ENCODE results near the gene JKAMP. TPM values are rescaled to one million over a fixed set of nuclear protein-coding genes. Genes with fewer than 3 reads are reported as not detected.

JKAMP gene
- total and polyA plus RNA-seq, 8 donors, result 11.7 to 120 (median 42.9) TPM

DNA sequence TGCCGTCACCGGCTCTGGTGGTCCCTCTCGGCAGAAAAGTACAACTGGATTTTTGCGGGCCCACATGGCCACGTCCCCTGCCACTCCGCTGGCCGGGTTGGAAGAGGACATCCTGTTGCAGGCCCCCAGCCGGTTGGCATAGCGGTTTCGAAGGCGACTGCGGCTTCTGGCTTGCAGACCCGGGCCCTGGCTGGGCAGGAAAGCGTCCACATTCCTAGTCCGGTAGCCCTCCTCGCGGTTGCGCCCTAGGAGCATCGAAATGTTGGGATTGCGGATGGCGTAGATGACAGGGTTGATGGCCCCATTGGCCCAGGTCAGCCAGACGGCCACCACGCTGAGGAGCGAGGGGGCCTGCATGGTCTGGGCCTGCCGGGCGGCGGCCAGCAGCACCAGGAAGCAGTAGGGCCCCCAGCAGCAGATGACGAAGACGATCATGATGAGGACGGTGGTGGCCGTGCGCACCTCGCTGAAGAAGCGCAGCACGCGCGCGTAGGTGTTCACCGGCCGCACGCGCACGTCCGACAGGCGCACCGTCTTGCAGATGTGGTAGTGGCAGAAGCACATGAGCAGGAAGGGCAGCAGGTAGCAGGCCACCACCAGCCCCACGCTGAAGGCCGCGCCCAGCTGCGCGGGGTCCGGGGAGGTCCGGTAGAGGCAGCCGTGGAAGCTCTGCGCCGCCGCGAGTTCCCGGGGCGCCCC, 20.4 kb upstream of the JKAMP start:
- 19 to 42% (median 30%) methylated on average over 27 to 60 of the region's 60 CpGs for WGBS, 5 donors
- TF ChIP-seq POLR2A (IDR thresholded peaks at IDR 0.05), result no peak
- TF ChIP-seq POLR2AphosphoS5 (IDR thresholded peaks at IDR 0.05), result no peak
- no peak for TF ChIP-seq EP300 (IDR thresholded peaks at IDR 0.05)
- TF ChIP-seq, protein P1, sequence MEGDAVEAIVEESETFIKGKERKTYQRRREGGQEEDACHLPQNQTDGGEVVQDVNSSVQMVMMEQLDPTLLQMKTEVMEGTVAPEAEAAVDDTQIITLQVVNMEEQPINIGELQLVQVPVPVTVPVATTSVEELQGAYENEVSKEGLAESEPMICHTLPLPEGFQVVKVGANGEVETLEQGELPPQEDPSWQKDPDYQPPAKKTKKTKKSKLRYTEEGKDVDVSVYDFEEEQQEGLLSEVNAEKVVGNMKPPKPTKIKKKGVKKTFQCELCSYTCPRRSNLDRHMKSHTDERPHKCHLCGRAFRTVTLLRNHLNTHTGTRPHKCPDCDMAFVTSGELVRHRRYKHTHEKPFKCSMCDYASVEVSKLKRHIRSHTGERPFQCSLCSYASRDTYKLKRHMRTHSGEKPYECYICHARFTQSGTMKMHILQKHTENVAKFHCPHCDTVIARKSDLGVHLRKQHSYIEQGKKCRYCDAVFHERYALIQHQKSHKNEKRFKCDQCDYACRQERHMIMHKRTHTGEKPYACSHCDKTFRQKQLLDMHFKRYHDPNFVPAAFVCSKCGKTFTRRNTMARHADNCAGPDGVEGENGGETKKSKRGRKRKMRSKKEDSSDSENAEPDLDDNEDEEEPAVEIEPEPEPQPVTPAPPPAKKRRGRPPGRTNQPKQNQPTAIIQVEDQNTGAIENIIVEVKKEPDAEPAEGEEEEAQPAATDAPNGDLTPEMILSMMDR (IDR thresholded peaks at IDR 0.05), result no peak
- intact Hi-C loops (cut with DNase I; ENCODE audit: low total_unique reads), result no loop called here
- Histone ChIP-seq H3K27ac (peak overlapping the region; percentile 64 to 84 (median 73)), H3K4me3 (peak overlapping the region; percentile 55 to 71 (median 67)), H3K4me1 (peaks cover 7 to 20% (median 14%) of the 10 kb centered on the region in 4 donors), H3K36me3 (no peaks in the 10 kb centered on the region), H3K27me3 (peaks cover 0 to 12% (median 9%) of the 10 kb centered on the region in 3 donors), H3K9me3 (no peaks in the 10 kb centered on the region)
- peak in 1 of 2 donors; percentile 63 for DNase-seq

DNA sequence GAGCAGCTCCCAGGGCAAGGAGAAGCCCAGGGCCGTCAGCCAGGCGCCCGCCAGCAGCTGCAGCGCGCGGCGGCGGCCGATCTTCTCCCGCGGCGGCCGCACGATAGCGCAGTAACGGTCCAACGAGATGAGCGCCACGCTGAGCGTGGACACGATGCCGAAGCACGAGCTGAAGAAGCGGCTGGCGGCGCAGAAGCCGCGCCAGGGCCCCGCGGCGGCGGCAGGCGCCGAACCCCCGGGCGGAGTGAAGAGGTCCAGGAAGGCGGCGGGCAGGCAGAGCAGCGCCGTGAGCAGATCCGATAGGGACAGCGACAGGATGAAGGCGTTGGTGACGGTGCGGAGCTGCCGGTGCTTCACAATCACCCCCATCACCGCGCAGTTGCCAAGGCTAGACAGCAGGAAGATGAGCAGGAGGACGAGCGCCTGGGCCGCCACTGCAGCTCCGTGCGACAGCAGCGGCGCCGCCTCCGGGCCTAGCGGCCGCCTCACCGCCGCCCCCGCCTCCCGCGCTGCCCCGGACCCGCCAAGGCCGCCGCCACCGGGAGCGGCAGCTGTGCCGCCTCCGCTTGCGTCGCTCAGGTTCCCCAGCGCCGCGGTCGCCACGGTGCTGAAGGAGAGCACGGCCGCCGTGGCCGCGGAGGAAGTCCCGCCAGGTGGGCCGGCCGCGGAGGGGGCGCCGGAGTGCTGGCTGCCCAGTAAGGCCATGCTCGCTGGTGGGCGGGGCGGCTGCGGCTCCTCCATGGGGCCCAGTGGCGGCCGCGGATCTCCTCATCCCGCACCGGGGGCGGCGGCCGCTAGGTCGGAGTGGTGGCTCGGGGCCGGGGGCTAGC, 19.6 kb upstream of the JKAMP start:
- Histone ChIP-seq H3K27me3 (peaks cover 0 to 12% (median 9%) of the 10 kb centered on the region in 3 donors), H3K36me3 (no peaks in the 10 kb centered on the region), H3K27ac (peak overlapping the region; percentile 64 to 84 (median 73)), H3K4me1 (peaks cover 7 to 20% (median 14%) of the 10 kb centered on the region in 4 donors), H3K9me3 (no peaks in the 10 kb centered on the region), H3K4me3 (peak overlapping the region; percentile 55 to 71 (median 67))
- TF ChIP-seq POLR2A (IDR thresholded peaks at IDR 0.05), result no peak
- TF ChIP-seq, protein P1 (IDR thresholded peaks at IDR 0.05), result no peak
- TF ChIP-seq POLR2AphosphoS5 (IDR thresholded peaks at IDR 0.05), result no peak
- TF ChIP-seq EP300 (IDR thresholded peaks at IDR 0.05), result no peak
- WGBS, 5 donors, result 0 to 1% (median 1%) methylated on average over 4 to 105 of the region's 105 CpGs
- DNase-seq, result peak; percentile 67 to 90
- intact Hi-C loops (cut with DNase I; ENCODE audit: low total_unique reads), result no loop called here

DNA sequence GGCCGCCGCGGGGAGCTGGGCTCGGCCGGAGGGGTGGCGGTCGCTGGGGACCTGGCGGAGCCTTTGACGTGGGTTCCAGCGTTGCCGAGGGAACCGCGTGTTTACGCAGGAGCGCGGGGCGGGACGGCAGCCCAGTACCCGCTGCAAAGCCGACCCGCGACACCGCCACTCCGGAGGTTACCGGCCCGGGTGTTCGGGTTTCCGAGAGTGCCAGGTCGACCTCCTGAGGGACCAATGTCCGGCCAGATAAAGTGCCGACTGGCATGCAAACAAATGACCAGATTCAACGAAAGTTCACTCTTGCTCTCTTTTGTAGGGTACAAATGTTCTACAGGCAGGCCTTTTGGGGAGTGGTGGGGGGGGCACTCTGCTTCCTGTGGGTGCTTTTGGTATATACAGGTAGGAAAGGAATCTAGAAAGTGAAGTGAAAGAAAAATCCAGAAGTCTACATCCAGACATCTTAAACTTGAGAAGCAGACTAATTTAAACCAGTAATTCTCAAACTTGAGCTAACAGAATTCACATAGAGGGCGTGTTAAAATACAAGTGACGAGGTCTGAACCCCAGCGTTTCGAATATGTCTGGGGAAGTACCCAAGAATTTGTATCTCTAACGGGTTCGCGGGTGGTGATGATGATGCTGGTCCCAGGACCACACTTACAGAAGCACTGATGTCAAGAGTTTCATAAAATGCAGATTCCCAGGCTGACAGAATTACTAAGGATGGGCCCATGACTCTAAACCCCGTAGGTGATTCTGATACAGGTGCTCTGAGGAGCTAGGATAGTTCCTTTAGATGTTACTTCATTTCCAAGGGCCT, 18.8 kb upstream of the JKAMP start, which contains the start of gene GPR135:
TSS of gene GPR135 (minus strand) at position 65 of the 820 bp plus-strand sequence. CDS start 154 bp downstream, outside the sequence.
- Histone ChIP-seq H3K4me1 (peaks cover 7 to 20% (median 14%) of the 10 kb centered on the region in 4 donors), H3K36me3 (peaks cover 0 to 7% (median 6%) of the 10 kb centered on the region in 4 donors), H3K27me3 (peaks cover 0 to 12% (median 9%) of the 10 kb centered on the region in 3 donors), H3K9me3 (no peaks in the 10 kb centered on the region), H3K4me3 (peak within 1 kb of the TSS; percentile 55 to 71 (median 67)), H3K27ac (peak within 1 kb of the TSS; percentile 64 to 84 (median 73))
- DNase-seq, result no peak
- 17 to 59% (median 20%) methylated on average over 11 to 40 of the region's 40 CpGs for WGBS, 5 donors
- intact Hi-C loops (cut with DNase I; ENCODE audit: low total_unique reads), result no loop called here
- TF ChIP-seq, protein P1 (IDR thresholded peaks at IDR 0.05), result no peak
- TF ChIP-seq EP300 (IDR thresholded peaks at IDR 0.05) (no peak), POLR2AphosphoS5 (IDR thresholded peaks at IDR 0.05) (no peak), POLR2A (IDR thresholded peaks at IDR 0.05) (no peak)

Data from stomach (tissue), 9 donors.